ENCODE measurements around the gene CCDC197. TPM values are rescaled to one million over a fixed set of nuclear protein-coding genes. Genes with fewer than 3 reads are reported as not detected.

The CCDC197 gene
- total RNA-seq, 1 donor from 2014 or later, result not detected

DNA sequence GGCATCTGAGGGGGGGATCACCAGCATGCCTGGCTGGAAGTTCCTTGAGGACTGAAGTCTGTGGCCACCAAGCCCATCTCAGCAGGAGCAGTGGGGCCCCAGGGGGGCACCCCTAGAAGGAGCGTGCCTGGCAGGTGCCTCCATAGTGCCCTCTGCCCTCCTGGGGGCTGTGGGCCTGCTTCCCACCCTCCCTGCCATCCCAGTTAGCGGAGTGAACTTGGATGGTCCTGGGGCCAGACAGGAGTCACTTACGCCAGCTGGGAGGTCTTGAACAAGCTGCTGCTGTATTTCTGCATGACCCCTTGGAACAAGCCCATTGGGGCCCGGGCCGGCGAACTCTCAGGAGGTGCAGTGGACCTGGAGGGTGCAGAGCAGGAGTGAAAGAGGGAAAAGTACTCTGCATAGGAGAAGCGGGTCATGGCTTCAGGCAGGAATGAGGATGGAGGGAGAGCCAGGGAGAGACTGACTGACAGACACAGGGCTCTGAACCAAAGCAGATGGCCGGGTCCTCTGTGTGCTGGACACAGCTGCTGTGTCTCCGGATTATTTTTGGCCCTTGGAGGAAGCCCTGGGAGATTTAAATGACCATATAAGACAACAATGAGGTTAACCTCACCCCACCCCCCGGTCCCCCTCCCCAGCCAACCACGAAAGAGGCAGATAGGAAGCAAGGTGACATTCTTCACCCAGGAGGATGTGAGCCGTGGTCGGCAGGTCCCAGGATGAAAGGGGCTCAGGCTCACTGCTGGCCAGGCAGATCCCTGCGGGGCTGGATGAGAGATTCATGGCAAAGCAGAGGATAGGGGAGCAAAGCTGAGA is 40.4 kb upstream of the CCDC197 start:
- Mint-ChIP-seq H3K4me3 (ENCODE audit: unreplicated experiment) (no peak overlapping the region), H3K27ac (ENCODE audit: unreplicated experiment) (no peak overlapping the region), H3K27me3 (ENCODE audit: low read depth) (peaks cover 21% of the 10 kb centered on the region), H3K9me3 (ENCODE audit: low read depth) (no peaks in the 10 kb centered on the region), H3K36me3 (ENCODE audit: low read depth) (peaks cover 3% of the 10 kb centered on the region), H3K4me1 (ENCODE audit: low read depth) (peaks cover 30% of the 10 kb centered on the region)
- no peak for DNase-seq (ENCODE audit: low spot score)
- no peak for TF ChIP-seq CTCF (IDR thresholded peaks at IDR 0.05)

DNA sequence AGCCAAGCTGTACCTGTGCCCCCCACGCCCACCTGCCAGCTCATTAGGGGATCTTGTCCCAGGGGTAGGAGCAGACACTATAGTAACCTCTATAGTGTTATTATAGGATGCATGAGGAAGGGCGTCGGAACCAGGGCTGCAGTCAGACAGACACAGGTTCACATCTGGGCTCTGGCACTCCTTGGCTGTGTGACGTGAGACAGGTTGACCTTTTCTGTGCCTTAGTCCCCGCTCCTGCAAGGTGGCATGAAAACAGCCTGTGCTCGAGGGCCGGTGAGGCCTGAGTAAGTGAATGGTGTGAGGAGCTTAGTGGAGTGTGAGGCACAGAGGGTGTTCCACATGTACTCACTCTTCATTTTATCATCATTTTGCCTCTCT is 39.8 kb upstream of the CCDC197 start:
- no peak overlapping the region for H3K4me3 Mint-ChIP-seq (ENCODE audit: unreplicated experiment)
- DNase-seq (ENCODE audit: low spot score), result no peak
- H3K27me3 Mint-ChIP-seq (ENCODE audit: low read depth), result peaks cover 21% of the 10 kb centered on the region
- H3K27ac Mint-ChIP-seq (ENCODE audit: unreplicated experiment), result no peak overlapping the region
- peaks cover 27% of the 10 kb centered on the region for H3K4me1 Mint-ChIP-seq (ENCODE audit: low read depth)
- TF ChIP-seq CTCF (IDR thresholded peaks at IDR 0.05), result no peak
- H3K36me3 Mint-ChIP-seq (ENCODE audit: low read depth), result peaks cover 3% of the 10 kb centered on the region
- H3K9me3 Mint-ChIP-seq (ENCODE audit: low read depth), result no peaks in the 10 kb centered on the region

GRCh38 chr14:93957751-93958566 is 39.1 kb upstream of the CCDC197 start:
- Mint-ChIP-seq H3K36me3 (ENCODE audit: low read depth) (peaks cover 3% of the 10 kb centered on the region), H3K4me1 (ENCODE audit: low read depth) (peaks cover 27% of the 10 kb centered on the region), H3K4me3 (ENCODE audit: unreplicated experiment) (no peak overlapping the region), H3K9me3 (ENCODE audit: low read depth) (no peaks in the 10 kb centered on the region), H3K27me3 (ENCODE audit: low read depth) (peaks cover 19% of the 10 kb centered on the region), H3K27ac (ENCODE audit: unreplicated experiment) (no peak overlapping the region)
- DNase-seq (ENCODE audit: low spot score), result no peak
- no peak for TF ChIP-seq CTCF (IDR thresholded peaks at IDR 0.05)

- Mint-ChIP-seq H3K36me3 (ENCODE audit: low read depth) (peaks cover 3% of the 10 kb centered on the region), H3K27ac (ENCODE audit: unreplicated experiment) (peak overlapping the region; percentile 60), H3K4me3 (ENCODE audit: unreplicated experiment) (no peak overlapping the region), H3K4me1 (ENCODE audit: low read depth) (peaks cover 27% of the 10 kb centered on the region), H3K27me3 (ENCODE audit: low read depth) (peaks cover 18% of the 10 kb centered on the region), H3K9me3 (ENCODE audit: low read depth) (no peaks in the 10 kb centered on the region)
- no peak for DNase-seq (ENCODE audit: low spot score)
- no peak for TF ChIP-seq CTCF (IDR thresholded peaks at IDR 0.05)
Measured at GRCh38 chr14:93958567-93959238, 38.4 kb upstream of the CCDC197 start.
